Trophoblast cell (in vitro differentiated cells and primary cell): Measurements from ENCODE around the gene ZSWIM6.

Source experiments
- DNase-seq, 2 donors: peaks; one replicate each; pipeline ENCODE4 v3.0.0-alpha.2; 2016
- H2AFZ ChIP-seq: 2 replicates; pipeline ENCODE4 v1.6.1; 2013; ENCODE audit warnings: low read length, moderate library complexity, mild to moderate bottlenecking; ENCODE audit not compliant: insufficient read depth, poor library complexity
- H2AK5ac ChIP-seq: 2 replicates; pipeline ENCODE4 v1.6.1; 2013; ENCODE audit warnings: mild to moderate bottlenecking, low read length
- H2BK120ac ChIP-seq: 2 replicates; pipeline ENCODE4 v1.6.1; 2013; ENCODE audit warnings: low read length, mild to moderate bottlenecking, moderate library complexity; ENCODE audit not compliant: insufficient read depth, poor library complexity
- H2BK12ac ChIP-seq: 2 replicates; pipeline ENCODE4 v1.6.1; 2013; ENCODE audit warnings: mild to moderate bottlenecking, low read length, moderate library complexity
- H2BK5ac ChIP-seq: 2 replicates; pipeline ENCODE4 v1.6.1; 2013; ENCODE audit warnings: low read length, low read depth, moderate library complexity, mild to moderate bottlenecking; ENCODE audit not compliant: poor library complexity
- H3K14ac ChIP-seq: 2 replicates; pipeline ENCODE4 v1.6.1; 2013; ENCODE audit warnings: mild to moderate bottlenecking, low read length
- H3K18ac ChIP-seq: 2 replicates; pipeline ENCODE4 v1.6.1; 2013; ENCODE audit warnings: mild to moderate bottlenecking, low read length
- H3K23ac ChIP-seq: 2 replicates; pipeline ENCODE4 v1.6.1; 2013; ENCODE audit warnings: low read length
- H3K27ac ChIP-seq: 2 replicates; pipeline ENCODE4 v1.5.1; 2013; ENCODE audit warnings: low read depth, mild to moderate bottlenecking, inconsistent platforms, low read length, moderate library complexity
- H3K27me3 ChIP-seq: 2 replicates; pipeline ENCODE4 v1.6.1; 2013; ENCODE audit warnings: inconsistent platforms, mild to moderate bottlenecking, low read length, moderate library complexity; ENCODE audit not compliant: insufficient read depth
- H3K36me3 ChIP-seq, 2 experiments: 1 replicate in 1 of 2; 2 replicates in 1 of 2; pipeline ENCODE4 v1.6.1; 2013; ENCODE audit warnings: low read length in 2 of 2, mild to moderate bottlenecking in 2 of 2, moderate library complexity in 1 of 2; ENCODE audit not compliant: insufficient read depth in 2 of 2, control insufficient read depth in 1 of 2
- H3K4ac ChIP-seq: 2 replicates; pipeline ENCODE4 v1.6.1; 2013; ENCODE audit warnings: low read depth, mild to moderate bottlenecking, low read length, moderate library complexity
- H3K4me1 ChIP-seq, 2 experiments: 1 replicate in 1 of 2; 2 replicates in 1 of 2; pipeline ENCODE4 v1.6.1; 2013; ENCODE audit warnings: low read length in 2 of 2, mild to moderate bottlenecking in 2 of 2, moderate library complexity in 1 of 2; ENCODE audit not compliant: insufficient read depth in 2 of 2, control insufficient read depth in 1 of 2
- H3K4me2 ChIP-seq: 2 replicates; pipeline ENCODE4 v1.6.1; 2013; ENCODE audit warnings: inconsistent platforms, mild to moderate bottlenecking, low read length, moderate library complexity
- H3K4me3 ChIP-seq: 2 replicates; pipeline ENCODE4 v1.5.1; 2013; ENCODE audit warnings: mild to moderate bottlenecking, low read depth, low read length, inconsistent platforms
- H3K79me1 ChIP-seq: one replicate; pipeline ENCODE4 v1.6.1; 2013; ENCODE audit warnings: low read length
- H3K79me2 ChIP-seq: 2 replicates; pipeline ENCODE4 v1.6.1; 2013; ENCODE audit warnings: low read length, mild to moderate bottlenecking; ENCODE audit not compliant: control insufficient read depth, insufficient read depth, poor library complexity
- H3K9ac ChIP-seq: 2 replicates; pipeline ENCODE4 v1.6.1; 2013; ENCODE audit warnings: mild to moderate bottlenecking, low read length
- H3K9me3 ChIP-seq: 2 replicates; pipeline ENCODE4 v1.6.1; 2013; ENCODE audit warnings: low read depth, mild to moderate bottlenecking, control low read depth, inconsistent platforms, low read length; ENCODE audit not compliant: insufficient read depth
- H4K12ac ChIP-seq: 2 replicates; pipeline ENCODE4 v1.6.1; 2013; ENCODE audit warnings: low read depth, mild to moderate bottlenecking, low read length, moderate library complexity
- H4K8ac ChIP-seq: 2 replicates; pipeline ENCODE4 v1.6.1; 2013; ENCODE audit warnings: low read depth, mild to moderate bottlenecking, low read length, moderate library complexity
- H4K91ac ChIP-seq: one replicate; pipeline ENCODE4 v1.6.1; 2013; ENCODE audit warnings: low read depth, mild to moderate bottlenecking, low read length, moderate library complexity
- WGBS: extraction: QIAGEN DNeasy Blood & Tissue Kit; methylation state at CpG from one replicate; pipeline ENCODE4 v1.1.7; 2013; ENCODE audit warnings: missing lambda C conversion rate; ENCODE audit not compliant: insufficient read length, insufficient coverage; ENCODE audit errors: extremely low coverage; 5-methylcytosine and 5-hydroxymethylcytosine counted together

Gene ZSWIM6

GRCh38 chr5:61401726-61402125 lies 69.7 kb downstream of the ZSWIM6 start:
- no peak overlapping the region for H3K4me3 ChIP-seq
- H3K79me1 ChIP-seq = no peaks in the 10 kb centered on the region
- H3K9ac ChIP-seq = no peak overlapping the region
- no peak overlapping the region for H3K23ac ChIP-seq
- H2BK120ac ChIP-seq = no peak overlapping the region
- H3K4me2 ChIP-seq = no peak overlapping the region
- no peaks in the 10 kb centered on the region for H3K79me2 ChIP-seq
- no peaks in the 10 kb centered on the region for H3K27me3 ChIP-seq
- H3K4ac ChIP-seq = no peak overlapping the region
- no peaks in the 10 kb centered on the region for H3K9me3 ChIP-seq
- no peak overlapping the region for H4K8ac ChIP-seq
- H4K91ac ChIP-seq = no peak overlapping the region
- no peak overlapping the region for H3K14ac ChIP-seq
- DNase-seq = no peak
- no peak overlapping the region for H2AK5ac ChIP-seq
- no peak overlapping the region for H4K12ac ChIP-seq
- no peak overlapping the region for H3K27ac ChIP-seq
- no peak overlapping the region for H2AFZ ChIP-seq
- H3K4me1 ChIP-seq = peaks cover 0 to 1% of the 10 kb centered on the region in 2 experiments
- H2BK12ac ChIP-seq = no peak overlapping the region
- H3K18ac ChIP-seq = no peak overlapping the region
- H3K36me3 ChIP-seq = no peaks in the 10 kb centered on the region
- H2BK5ac ChIP-seq = no peak overlapping the region

- H3K9ac ChIP-seq = no peak overlapping the region
- no peak overlapping the region for H2BK12ac ChIP-seq
- H3K14ac ChIP-seq = no peak overlapping the region
- H3K4me3 ChIP-seq = no peak overlapping the region
- DNase-seq = no peak
- no peak overlapping the region for H2BK5ac ChIP-seq
- no peak overlapping the region for H3K4ac ChIP-seq
- H2BK120ac ChIP-seq = no peak overlapping the region
- H3K23ac ChIP-seq = no peak overlapping the region
- H3K18ac ChIP-seq = no peak overlapping the region
- no peaks in the 10 kb centered on the region for H3K36me3 ChIP-seq
- H3K4me1 ChIP-seq = peaks cover 0 to 1% of the 10 kb centered on the region in 2 experiments
- H4K8ac ChIP-seq = no peak overlapping the region
- H4K91ac ChIP-seq = no peak overlapping the region
- H2AK5ac ChIP-seq = no peak overlapping the region
- H3K27ac ChIP-seq = no peak overlapping the region
- no peaks in the 10 kb centered on the region for H3K27me3 ChIP-seq
- no peak overlapping the region for H4K12ac ChIP-seq
- no peaks in the 10 kb centered on the region for H3K79me1 ChIP-seq
- H3K79me2 ChIP-seq = no peaks in the 10 kb centered on the region
- H2AFZ ChIP-seq = no peak overlapping the region
- no peak overlapping the region for H3K4me2 ChIP-seq
- H3K9me3 ChIP-seq = no peaks in the 10 kb centered on the region
Observed at GRCh38 chr5:61402244-61402823, 70.3 kb downstream of the ZSWIM6 start.

GRCh38 chr5:61402970-61403900 lies 71.2 kb downstream of the ZSWIM6 start:
- Histone ChIP-seq H3K14ac (no peak overlapping the region), H2BK120ac (no peak overlapping the region), H4K12ac (no peak overlapping the region), H2BK12ac (no peak overlapping the region), H3K23ac (no peak overlapping the region), H3K36me3 (no peaks in the 10 kb centered on the region), H3K4me1 (peaks cover 0 to 1% of the 10 kb centered on the region in 2 experiments), H4K91ac (no peak overlapping the region), H3K9ac (no peak overlapping the region), H3K18ac (no peak overlapping the region), H2AFZ (no peak overlapping the region), H4K8ac (no peak overlapping the region), H3K4ac (no peak overlapping the region), H3K27me3 (no peaks in the 10 kb centered on the region), H3K79me1 (no peaks in the 10 kb centered on the region), H3K9me3 (no peaks in the 10 kb centered on the region), H3K4me2 (no peak overlapping the region), H3K79me2 (no peaks in the 10 kb centered on the region), H2BK5ac (no peak overlapping the region), H3K4me3 (no peak overlapping the region), H2AK5ac (no peak overlapping the region), H3K27ac (no peak overlapping the region)
- no peak for DNase-seq
- WGBS = no CpG with 5 or more reads among the region's 4 CpGs

- DNase-seq = no peak
- Histone ChIP-seq H2AK5ac (no peak overlapping the region), H3K36me3 (no peaks in the 10 kb centered on the region), H2AFZ (no peak overlapping the region), H3K79me2 (no peaks in the 10 kb centered on the region), H3K4ac (no peak overlapping the region), H3K9me3 (no peaks in the 10 kb centered on the region), H3K27ac (no peak overlapping the region), H3K18ac (no peak overlapping the region), H2BK5ac (no peak overlapping the region), H4K91ac (no peak overlapping the region), H2BK120ac (no peak overlapping the region), H3K4me1 (peaks cover 3 to 5% of the 10 kb centered on the region in 2 experiments), H3K23ac (no peak overlapping the region), H3K4me3 (no peak overlapping the region), H4K8ac (no peak overlapping the region), H3K9ac (no peak overlapping the region), H4K12ac (no peak overlapping the region), H3K79me1 (peaks cover 3% of the 10 kb centered on the region), H3K4me2 (no peak overlapping the region), H2BK12ac (no peak overlapping the region), H3K27me3 (no peaks in the 10 kb centered on the region), H3K14ac (no peak overlapping the region)
Observed at GRCh38 chr5:61405511-61406295, 73.6 kb downstream of the ZSWIM6 start.
